Measurements from ENCODE around the gene GFRA1.

DNA sequence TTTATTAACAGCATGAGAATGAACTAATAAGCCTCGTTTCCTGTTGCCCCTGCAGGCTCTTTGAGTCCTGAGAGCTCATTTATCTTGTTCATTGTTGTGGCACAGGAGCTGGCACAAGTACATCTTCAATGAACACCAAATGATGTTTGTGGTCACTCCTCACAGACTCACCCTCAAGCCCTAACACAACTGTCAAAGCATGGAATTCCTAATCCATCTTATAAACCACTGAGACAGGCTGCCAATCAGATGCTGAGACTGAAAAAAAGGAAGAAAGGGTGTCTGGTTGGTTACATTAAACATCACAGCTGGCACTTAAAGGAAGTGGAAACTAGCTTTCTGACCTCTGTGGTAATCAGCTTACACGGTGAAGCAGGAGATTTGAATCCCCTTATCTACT is 43.5 kb upstream of the GFRA1 start:
- TF ChIP-seq, protein P1, sequence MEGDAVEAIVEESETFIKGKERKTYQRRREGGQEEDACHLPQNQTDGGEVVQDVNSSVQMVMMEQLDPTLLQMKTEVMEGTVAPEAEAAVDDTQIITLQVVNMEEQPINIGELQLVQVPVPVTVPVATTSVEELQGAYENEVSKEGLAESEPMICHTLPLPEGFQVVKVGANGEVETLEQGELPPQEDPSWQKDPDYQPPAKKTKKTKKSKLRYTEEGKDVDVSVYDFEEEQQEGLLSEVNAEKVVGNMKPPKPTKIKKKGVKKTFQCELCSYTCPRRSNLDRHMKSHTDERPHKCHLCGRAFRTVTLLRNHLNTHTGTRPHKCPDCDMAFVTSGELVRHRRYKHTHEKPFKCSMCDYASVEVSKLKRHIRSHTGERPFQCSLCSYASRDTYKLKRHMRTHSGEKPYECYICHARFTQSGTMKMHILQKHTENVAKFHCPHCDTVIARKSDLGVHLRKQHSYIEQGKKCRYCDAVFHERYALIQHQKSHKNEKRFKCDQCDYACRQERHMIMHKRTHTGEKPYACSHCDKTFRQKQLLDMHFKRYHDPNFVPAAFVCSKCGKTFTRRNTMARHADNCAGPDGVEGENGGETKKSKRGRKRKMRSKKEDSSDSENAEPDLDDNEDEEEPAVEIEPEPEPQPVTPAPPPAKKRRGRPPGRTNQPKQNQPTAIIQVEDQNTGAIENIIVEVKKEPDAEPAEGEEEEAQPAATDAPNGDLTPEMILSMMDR (IDR thresholded peaks at IDR 0.05; ENCODE audit: low read length) = no peak
- no peak for TF ChIP-seq EZH2 (IDR thresholded peaks at IDR 0.05; ENCODE audit: borderline replicate concordance, low read length)

Data from OCI-LY1 (cell line).